ENCODE measurements around the gene SPACA4. TPM values are rescaled to one million over a fixed set of nuclear protein-coding genes. Genes with fewer than 3 reads are reported as not detected.

The SPACA4 gene
- total RNA-seq, 4 donors from 2014 or later, result not detected

DNA sequence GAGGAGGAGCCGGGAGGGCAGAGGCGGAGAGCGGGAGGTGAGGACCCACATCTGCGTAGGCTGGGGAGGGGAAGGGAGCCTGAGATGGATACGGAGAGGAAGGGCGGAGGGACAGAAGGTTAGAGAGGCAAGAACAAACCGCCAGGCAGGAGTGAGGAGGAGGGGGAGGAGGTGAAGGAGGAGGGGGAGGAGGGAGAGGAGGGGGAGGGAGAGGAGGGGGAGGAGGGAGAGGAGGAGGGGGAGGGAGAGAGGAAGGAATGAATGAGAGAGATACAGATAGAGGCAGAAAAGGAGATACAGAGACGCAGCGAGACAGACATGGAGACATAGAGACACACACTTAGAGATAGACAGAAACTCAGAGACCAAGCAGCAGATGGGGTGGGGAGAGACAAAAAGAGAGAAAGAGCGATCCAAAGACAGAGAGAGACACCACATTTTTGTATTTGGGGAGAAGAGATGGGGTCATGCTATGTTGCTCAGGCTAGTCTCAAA lies 40.2 kb downstream of the SPACA4 start:
- H3K9me3 ChIP-seq, result no peaks in the 10 kb centered on the region
- H3K27ac ChIP-seq, result peak overlapping the region in 3 of 4 donors; percentile 89 to 94 (median 93)
- peaks cover 0 to 34% (median 16%) of the 10 kb centered on the region in 3 donors for H3K4me1 ChIP-seq
- WGBS, 2 donors (ENCODE audit: low coverage in 1 of 2), result 16 to 18% methylated on average over 2 to 6 of the region's 10 CpGs
- TF ChIP-seq EP300 (IDR thresholded peaks at IDR 0.05), result no peak
- TF ChIP-seq, protein P1, sequence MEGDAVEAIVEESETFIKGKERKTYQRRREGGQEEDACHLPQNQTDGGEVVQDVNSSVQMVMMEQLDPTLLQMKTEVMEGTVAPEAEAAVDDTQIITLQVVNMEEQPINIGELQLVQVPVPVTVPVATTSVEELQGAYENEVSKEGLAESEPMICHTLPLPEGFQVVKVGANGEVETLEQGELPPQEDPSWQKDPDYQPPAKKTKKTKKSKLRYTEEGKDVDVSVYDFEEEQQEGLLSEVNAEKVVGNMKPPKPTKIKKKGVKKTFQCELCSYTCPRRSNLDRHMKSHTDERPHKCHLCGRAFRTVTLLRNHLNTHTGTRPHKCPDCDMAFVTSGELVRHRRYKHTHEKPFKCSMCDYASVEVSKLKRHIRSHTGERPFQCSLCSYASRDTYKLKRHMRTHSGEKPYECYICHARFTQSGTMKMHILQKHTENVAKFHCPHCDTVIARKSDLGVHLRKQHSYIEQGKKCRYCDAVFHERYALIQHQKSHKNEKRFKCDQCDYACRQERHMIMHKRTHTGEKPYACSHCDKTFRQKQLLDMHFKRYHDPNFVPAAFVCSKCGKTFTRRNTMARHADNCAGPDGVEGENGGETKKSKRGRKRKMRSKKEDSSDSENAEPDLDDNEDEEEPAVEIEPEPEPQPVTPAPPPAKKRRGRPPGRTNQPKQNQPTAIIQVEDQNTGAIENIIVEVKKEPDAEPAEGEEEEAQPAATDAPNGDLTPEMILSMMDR (IDR thresholded peaks at IDR 0.05), result no peak
- TF ChIP-seq POLR2AphosphoS5 (IDR thresholded peaks at IDR 0.05), result no peak
- TF ChIP-seq POLR2A (IDR thresholded peaks at IDR 0.05), result no peak
- no peaks in the 10 kb centered on the region for H3K36me3 ChIP-seq
- peak overlapping the region; percentile 59 to 80 for H3K4me3 ChIP-seq
- no peak for ATAC-seq
- no peaks in the 10 kb centered on the region for H3K27me3 ChIP-seq

DNA sequence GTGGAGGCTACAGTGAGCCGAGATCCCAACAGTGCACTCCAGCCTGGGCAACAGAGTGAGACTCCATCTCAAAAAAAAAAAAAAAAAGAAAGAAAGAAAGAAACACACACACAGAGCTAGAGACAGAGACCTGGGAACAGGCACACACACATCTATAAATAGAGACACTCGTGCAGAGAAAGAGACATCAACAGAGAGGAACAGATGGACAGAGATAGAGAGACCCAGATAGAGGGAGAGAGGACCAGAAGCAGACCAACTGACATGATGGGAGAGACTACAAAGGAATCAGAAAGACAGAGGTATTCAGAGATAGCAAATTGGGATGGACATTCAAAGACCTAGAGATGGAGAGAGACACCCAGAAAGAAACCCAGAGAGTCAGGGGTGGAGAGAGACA lies 41.6 kb downstream of the SPACA4 start:
- WGBS, 2 donors (ENCODE audit: low coverage in 1 of 2), result 33 to 40% methylated on average over 1 of the region's 2 CpGs
- H3K9me3 ChIP-seq, result no peaks in the 10 kb centered on the region
- H3K27me3 ChIP-seq, result no peaks in the 10 kb centered on the region
- no peak overlapping the region for H3K27ac ChIP-seq
- ATAC-seq, result no peak
- peaks cover 0 to 34% (median 16%) of the 10 kb centered on the region in 3 donors for H3K4me1 ChIP-seq
- TF ChIP-seq EP300 (IDR thresholded peaks at IDR 0.05) (no peak), POLR2A (IDR thresholded peaks at IDR 0.05) (no peak), POLR2AphosphoS5 (IDR thresholded peaks at IDR 0.05) (no peak)
- TF ChIP-seq, protein P1 (IDR thresholded peaks at IDR 0.05), result no peak
- no peak overlapping the region for H3K4me3 ChIP-seq
- H3K36me3 ChIP-seq, result no peaks in the 10 kb centered on the region

DNA sequence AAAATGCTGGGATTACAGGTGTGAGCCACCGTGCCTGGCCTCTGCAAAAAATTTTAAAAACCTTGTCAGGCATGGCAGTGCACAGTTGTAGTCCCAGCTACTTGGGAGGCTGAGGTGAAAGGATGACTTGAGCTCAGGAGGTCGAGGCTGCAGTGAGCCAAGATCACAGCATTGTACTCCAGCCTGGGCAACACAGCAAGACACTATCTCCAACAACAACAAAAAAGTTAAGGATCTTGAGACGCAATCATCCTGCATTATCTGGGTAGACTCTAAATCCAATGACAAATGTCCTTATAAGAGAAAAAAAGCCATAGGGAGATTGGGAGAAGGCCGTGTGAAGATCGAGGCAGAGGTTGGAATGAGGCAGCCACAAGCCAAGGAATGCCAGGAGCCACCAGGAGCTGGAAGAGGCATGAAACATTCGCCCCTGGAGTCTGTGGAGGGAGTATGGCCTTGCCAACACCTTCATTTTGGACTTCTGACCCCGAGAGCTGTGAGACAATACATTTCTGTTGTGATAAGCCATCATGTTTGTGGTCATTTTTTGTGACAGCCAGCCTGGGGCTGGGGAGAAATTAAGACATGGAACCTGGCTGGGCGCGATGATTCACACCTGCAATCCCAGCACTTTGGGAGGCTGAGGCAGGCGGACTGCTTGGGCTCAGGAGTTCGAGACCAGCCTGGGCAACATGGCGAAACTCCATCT lies 44.6 kb downstream of the SPACA4 start:
- Histone ChIP-seq H3K4me1 (peaks cover 0 to 10% (median 0%) of the 10 kb centered on the region in 3 donors), H3K9me3 (no peaks in the 10 kb centered on the region), H3K27ac (no peak overlapping the region), H3K4me3 (no peak overlapping the region), H3K27me3 (no peaks in the 10 kb centered on the region), H3K36me3 (no peaks in the 10 kb centered on the region)
- no peak for TF ChIP-seq POLR2A (IDR thresholded peaks at IDR 0.05)
- TF ChIP-seq, protein P1 (IDR thresholded peaks at IDR 0.05), result no peak
- TF ChIP-seq POLR2AphosphoS5 (IDR thresholded peaks at IDR 0.05), result no peak
- TF ChIP-seq EP300 (IDR thresholded peaks at IDR 0.05), result no peak
- no peak for ATAC-seq
- WGBS, 2 donors (ENCODE audit: low coverage in 1 of 2), result 88 to 100% methylated on average over 1 to 11 of the region's 12 CpGs

DNA sequence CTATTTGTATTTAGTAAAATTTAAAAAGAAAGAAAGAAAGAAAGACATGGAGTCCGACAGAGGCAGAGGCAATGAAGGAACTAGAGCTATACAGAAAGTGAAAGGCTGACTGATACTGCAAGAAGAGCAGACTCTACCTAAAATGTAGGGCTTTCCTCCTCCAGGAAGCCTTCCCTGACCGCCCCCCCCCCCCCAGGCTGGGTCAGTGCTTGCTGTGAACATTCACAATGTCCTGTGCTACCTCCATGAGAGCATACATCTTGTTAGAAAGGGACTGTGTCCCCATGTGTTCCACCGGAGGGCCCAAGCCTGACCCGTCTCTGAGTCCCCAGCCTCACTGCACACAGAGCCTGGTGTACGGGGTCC lies 45.1 kb downstream of the SPACA4 start:
- H3K27me3 ChIP-seq, result no peaks in the 10 kb centered on the region
- no peak overlapping the region for H3K27ac ChIP-seq
- peaks cover 0 to 4% (median 0%) of the 10 kb centered on the region in 3 donors for H3K4me1 ChIP-seq
- ATAC-seq, result no peak
- TF ChIP-seq POLR2AphosphoS5 (IDR thresholded peaks at IDR 0.05) (no peak), POLR2A (IDR thresholded peaks at IDR 0.05) (no peak), EP300 (IDR thresholded peaks at IDR 0.05) (no peak)
- TF ChIP-seq, protein P1 (IDR thresholded peaks at IDR 0.05), result no peak
- no peaks in the 10 kb centered on the region for H3K36me3 ChIP-seq
- H3K9me3 ChIP-seq, result no peaks in the 10 kb centered on the region
- no peak overlapping the region for H3K4me3 ChIP-seq
- WGBS, 2 donors (ENCODE audit: low coverage in 1 of 2), result 82 to 100% methylated on average over 1 to 2 of the region's 5 CpGs
